ENCODE measurements around the gene CYP8B1. TPM values are rescaled to one million over a fixed set of nuclear protein-coding genes. Genes with fewer than 3 reads are reported as not detected.

Gene CYP8B1
- total and polyA plus RNA-seq, 9 of the 15 experiments (the other 6 are each of a cell fraction or from before 2014, with no cell fraction given): 0.04 TPM; not detected in 8

DNA sequence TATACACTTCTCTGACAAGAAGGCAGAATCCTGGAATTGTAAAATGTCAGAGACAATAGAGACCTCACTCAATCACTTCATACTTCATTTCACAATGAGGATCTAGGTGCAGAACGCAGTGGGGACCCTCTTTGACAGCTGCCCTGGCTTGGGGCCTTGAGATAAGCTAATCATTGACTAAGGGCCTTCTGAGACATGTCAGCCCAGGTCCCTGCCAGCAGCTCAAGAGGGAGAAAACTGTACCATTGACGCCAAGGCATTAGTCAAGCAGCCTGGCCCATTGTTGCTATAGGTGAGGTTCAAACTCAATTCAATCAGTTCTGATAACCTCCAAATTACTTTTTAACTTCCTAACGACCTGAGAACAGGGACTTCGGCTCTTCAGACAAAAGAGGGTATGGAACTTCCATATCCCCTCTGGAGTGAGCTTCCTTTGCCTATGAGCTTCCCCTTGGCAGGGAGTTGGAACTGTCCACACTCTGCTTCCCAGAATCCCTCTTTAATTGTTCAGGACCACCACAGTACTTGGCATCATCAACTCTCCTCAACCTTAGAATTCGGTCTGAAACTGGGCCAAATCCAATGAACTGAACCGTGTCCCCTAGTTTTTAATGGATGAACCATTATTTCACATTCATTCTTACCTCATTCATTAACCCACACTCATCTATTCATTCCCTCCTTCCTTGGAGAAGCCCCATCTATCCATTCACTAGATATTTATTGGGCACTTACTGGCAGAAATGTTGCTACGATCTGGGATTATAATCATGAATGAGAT, 1.5 kb upstream of the CYP8B1 start:
- H3K27ac ChIP-seq (ENCODE audit: extremely low read depth, low read depth, low read length): no peak overlapping the region
- WGBS (ENCODE audit: insufficient coverage, low coverage, missing lambda C conversion rate): 2% methylated on average over 7 of the region's 7 CpGs
- ChIA-PET POLR2A (interaction anchor here (0.6 to 2.2 kb wide), 3 partner anchors 7 to 76 kb away, joined by 3 to 12 read pairs (median 3); no protein-coding TSS in a partner anchor), CTCF (ENCODE audit: low intra/inter-chr PET ratio) (interaction anchor here (0.6 kb wide), 1 partner anchor 59 kb away, joined by 3 read pairs; no protein-coding TSS in a partner anchor)
- TF ChIP-seq, protein P1, sequence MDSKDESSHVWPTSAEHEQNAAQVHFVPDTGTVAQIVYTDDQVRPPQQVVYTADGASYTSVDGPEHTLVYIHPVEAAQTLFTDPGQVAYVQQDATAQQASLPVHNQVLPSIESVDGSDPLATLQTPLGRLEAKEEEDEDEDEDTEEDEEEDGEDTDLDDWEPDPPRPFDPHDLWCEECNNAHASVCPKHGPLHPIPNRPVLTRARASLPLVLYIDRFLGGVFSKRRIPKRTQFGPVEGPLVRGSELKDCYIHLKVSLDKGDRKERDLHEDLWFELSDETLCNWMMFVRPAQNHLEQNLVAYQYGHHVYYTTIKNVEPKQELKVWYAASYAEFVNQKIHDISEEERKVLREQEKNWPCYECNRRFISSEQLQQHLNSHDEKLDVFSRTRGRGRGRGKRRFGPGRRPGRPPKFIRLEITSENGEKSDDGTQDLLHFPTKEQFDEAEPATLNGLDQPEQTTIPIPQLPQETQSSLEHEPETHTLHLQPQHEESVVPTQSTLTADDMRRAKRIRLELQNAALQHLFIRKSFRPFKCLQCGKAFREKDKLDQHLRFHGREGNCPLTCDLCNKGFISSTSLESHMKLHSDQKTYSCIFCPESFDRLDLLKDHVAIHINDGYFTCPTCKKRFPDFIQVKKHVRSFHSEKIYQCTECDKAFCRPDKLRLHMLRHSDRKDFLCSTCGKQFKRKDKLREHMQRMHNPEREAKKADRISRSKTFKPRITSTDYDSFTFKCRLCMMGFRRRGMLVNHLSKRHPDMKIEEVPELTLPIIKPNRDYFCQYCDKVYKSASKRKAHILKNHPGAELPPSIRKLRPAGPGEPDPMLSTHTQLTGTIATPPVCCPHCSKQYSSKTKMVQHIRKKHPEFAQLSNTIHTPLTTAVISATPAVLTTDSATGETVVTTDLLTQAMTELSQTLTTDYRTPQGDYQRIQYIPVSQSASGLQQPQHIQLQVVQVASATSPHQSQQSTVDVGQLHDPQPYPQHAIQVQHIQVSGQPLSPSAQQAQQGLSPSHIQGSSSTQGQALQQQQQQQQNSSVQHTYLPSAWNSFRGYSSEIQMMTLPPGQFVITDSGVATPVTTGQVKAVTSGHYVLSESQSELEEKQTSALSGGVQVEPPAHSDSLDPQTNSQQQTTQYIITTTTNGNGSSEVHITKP (IDR thresholded peaks at IDR 0.05; ENCODE audit: partially characterized antibody): peak; percentile 38
- TF ChIP-seq EWSR1 (IDR thresholded peaks at IDR 0.05; ENCODE audit: borderline replicate concordance, low read depth, partially characterized antibody): no peak
- H4K20me1 ChIP-seq (replicated peaks; ENCODE audit: control insufficient read depth, insufficient read depth, low read length): peaks cover 4% of the 10 kb centered on the region; the same call in 1 of the 2 replicates
- no peaks in the 10 kb centered on the region for H3K36me3 ChIP-seq (ENCODE audit: control insufficient read depth, insufficient read depth, low read length)
- no peak overlapping the region for H3K9ac ChIP-seq (ENCODE audit: insufficient read depth in 1 of 2, low read depth in 2 of 2, low read length in 2 of 2)
- FAIRE-seq: no peak
- H3K4me3 ChIP-seq: no peak overlapping the region
- in situ Hi-C loops (cut with MboI): loop anchor here (5.0 kb wide), 1 partner anchor 95 kb away; no protein-coding TSS in a partner anchor
- BruUV-seq (replicated peaks): no TSS peak
- H3K4me1 ChIP-seq (replicated peaks in 1 of 2; ENCODE audit: control insufficient read depth in 2 of 2, insufficient read depth in 2 of 2, low read length in 2 of 2): peaks cover 0 to 12% of the 10 kb centered on the region in 2 experiments; a peak in 3 of 5 replicates
- no peak overlapping the region for H3K4me2 ChIP-seq (ENCODE audit: insufficient read depth, low read length)
- no peaks in the 10 kb centered on the region for H3K79me2 ChIP-seq (ENCODE audit: control insufficient read depth, insufficient read depth, low read length)
- H3K27me3 ChIP-seq (ENCODE audit: control insufficient read depth in 2 of 2, insufficient read depth in 2 of 2, low read length in 2 of 2): peaks cover 29 to 46% of the 10 kb centered on the region in 2 experiments
- no peak overlapping the region for H2AFZ ChIP-seq (ENCODE audit: low read depth, low read length)
- ATAC-seq: no peak
- DNase-seq (ENCODE audit: extremely low read depth in 1 of 4, low spot score in 3 of 4): no peak
- no peaks in the 10 kb centered on the region for H3K9me3 ChIP-seq (replicated peaks; ENCODE audit: control insufficient read depth, insufficient read depth, low read depth, low read length)
- intact Hi-C loops (cut with micrococcal nuclease): no loop called here
- H3K9me1 ChIP-seq (ENCODE audit: control insufficient read depth, insufficient read depth, low read length): peaks cover 2% of the 10 kb centered on the region

Measured in K562 (cell line).